Panc1 (cell line): ENCODE data around the gene GLB1L. TPM values are rescaled to one million over a fixed set of nuclear protein-coding genes. Genes with fewer than 3 reads are reported as not detected.
A peak's percentile ranks its signal among the peaks of the same experiment; 100 is the strongest.
"Not testable (repeated sequence)": the region's sequence is repeated elsewhere in the genome, so short reads cannot be mapped to it uniquely, and the experiment has no call there.

Experiments used
- ATAC-seq: fragments of 200-7000 bp; cut with Tn5 transposase; 2 replicates; pipeline ENCODE4 v1.9.1; 2020; ENCODE audit warnings: mild to moderate bottlenecking, moderate library complexity
- BruUV-seq: library from RNA; stranded (reverse); fragments of 400-500 nt; replicated peaks from 2 replicates; lab custom pipeline; 2021; lab: Mats Ljungman, UMichigan
- CTCF ChIA-PET: fragments of 300-600 bp; sonication (Branson Sonifier 250); formaldehyde crosslinking; loops from one replicate; lab custom pipeline; 2022; ENCODE audit warnings: antibody characterized with exemption; lab: Charles Lee
- POLR2A ChIA-PET: fragments of 300-600 bp; sonication (Branson Sonifier 250); formaldehyde crosslinking; loops from one replicate; lab custom pipeline; 2022; ENCODE audit warnings: antibody characterized with exemption; lab: Charles Lee
- DNase-seq: peaks from one replicate; pipeline ENCODE4 v3.0.0-alpha.2; 2010; ENCODE audit warnings: low read depth, low spot score
- H3K27ac ChIP-seq: 2 replicates; pipeline ENCODE4 v1.5.1; 2011; ENCODE audit warnings: mild to moderate bottlenecking, low read length, inconsistent platforms
- H3K27me3 ChIP-seq: fragments of 200-500 bp; sonication (Bioruptor generic); 2 replicates; pipeline ENCODE4 v1.6.0; 2014; ENCODE audit warnings: low read length, inconsistent platforms; ENCODE audit not compliant: control insufficient read depth, insufficient read depth
- H3K36me3 ChIP-seq: fragments of 200-500 bp; sonication (Bioruptor generic); 2 replicates; pipeline ENCODE4 v1.5.1; 2014; ENCODE audit warnings: inconsistent platforms, mild to moderate bottlenecking, low read length, moderate library complexity; ENCODE audit not compliant: control insufficient read depth, insufficient read depth
- H3K4me1 ChIP-seq: 2 replicates; pipeline ENCODE4 v1.5.1; 2011; ENCODE audit warnings: inconsistent platforms, mild to moderate bottlenecking, low read length, moderate library complexity; ENCODE audit not compliant: control insufficient read depth, insufficient read depth
- H3K4me3 ChIP-seq, 2 experiments: 2 replicates each; pipeline ENCODE4 v1.5.1; 2011 to 2012; ENCODE audit warnings: low read depth in 2 of 2, low read length in 2 of 2, mild to moderate bottlenecking in 2 of 2, inconsistent platforms in 1 of 2, moderate library complexity in 1 of 2
- H3K9me3 ChIP-seq: fragments of 200-500 bp; sonication (Bioruptor generic); 2 replicates; pipeline ENCODE4 v1.5.1; 2014; ENCODE audit warnings: low read depth, mild to moderate bottlenecking, inconsistent platforms, low read length, moderate library complexity; ENCODE audit not compliant: control insufficient read depth, insufficient read depth
- POLR2AphosphoS5 ChIP-seq: IDR thresholded peaks from 2 replicates; pipeline ENCODE4 v1.6.1; 2012; ENCODE audit warnings: mild to moderate bottlenecking, low read depth, low read length, moderate library complexity
- SIN3A ChIP-seq: IDR thresholded peaks from 2 replicates; pipeline ENCODE4 v1.6.1; 2012; ENCODE audit warnings: low read depth, mild to moderate bottlenecking, low read length, moderate library complexity, borderline replicate concordance; ENCODE audit not compliant: insufficient read depth
- TCF7L2 ChIP-seq: IDR thresholded peaks from 2 replicates; pipeline ENCODE4 v1.6.1; 2011; ENCODE audit warnings: mild to moderate bottlenecking, low read depth, low read length, inconsistent platforms
- in situ Hi-C: cut with HindIII; loops from 2 replicates; pipeline ENCODE4 v1.10.0; 2016; ENCODE audit warnings: low sequenced_read_pairs, low pct_unique_long_range_greater_than_20kb
- intact Hi-C: fragments of 100-400 bp; cut with micrococcal nuclease; formaldehyde crosslinking; loops from one replicate; pipeline ENCODE4 v1.10.0; 2022; ENCODE audit not compliant: unreplicated experiment
- total RNA-seq: library from RNA; stranded (reverse); gene quantifications from one replicate; pipeline ENCODE4 v1.2.1, GENCODE V29; 2021; ENCODE audit not compliant: unreplicated experiment
- TF ChIP-seq, protein P1 (sequence below): fragments of 450-650 bp; IDR thresholded peaks from 2 replicates; pipeline ENCODE4 v1.5.1; 2017; ENCODE audit warnings: mild to moderate bottlenecking
- TF ChIP-seq, protein P2 (sequence below), 2 experiments: IDR thresholded peaks; 2 replicates each; pipeline ENCODE4 v1.6.1; 2011 to 2012; ENCODE audit warnings: low read depth in 2 of 2, control low read depth in 1 of 2, low read length in 1 of 2, mild to moderate bottlenecking in 1 of 2, moderate library complexity in 1 of 2; ENCODE audit not compliant: insufficient read depth in 1 of 2

Gene GLB1L
- total RNA-seq, 1 experiment from 2014 or later = 8.1 TPM

DNA sequence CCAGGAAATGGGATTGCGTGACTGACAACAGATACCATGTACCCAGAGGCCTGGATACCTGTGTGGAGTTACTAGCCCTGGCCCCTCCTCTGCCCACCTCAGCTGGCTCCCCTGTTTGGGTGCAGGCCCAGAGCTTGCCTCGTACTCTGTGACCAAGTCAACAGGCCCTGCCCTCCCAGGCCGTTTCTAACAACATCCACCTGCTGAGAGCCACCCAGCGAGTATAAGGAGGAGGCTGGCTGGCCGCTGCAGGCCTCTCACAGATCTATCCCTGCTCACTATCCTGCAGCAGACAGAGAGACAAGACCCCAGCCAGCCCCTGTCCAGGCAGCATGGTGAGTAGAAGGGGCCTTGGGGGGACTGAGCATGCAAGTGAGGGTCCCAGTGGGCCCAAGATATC, 21.0 kb upstream of the GLB1L start:
- ATAC-seq (no peak), DNase-seq (no peak)
- ChIA-PET POLR2A (interaction anchor here (0.5 kb wide), 1 partner anchor 29 kb away, joined by 5 read pairs; no protein-coding TSS in a partner anchor), CTCF (no interaction called here)
- Histone ChIP-seq H3K27me3 (no peaks in the 10 kb centered on the region), H3K4me3 (no peak overlapping the region), H3K4me1 (no peaks in the 10 kb centered on the region), H3K27ac (no peak overlapping the region), H3K36me3 (no peaks in the 10 kb centered on the region), H3K9me3 (no peaks in the 10 kb centered on the region)
- intact Hi-C loops = no loop called here
- TF ChIP-seq TCF7L2 = no peak
- TF ChIP-seq POLR2AphosphoS5 = no peak
- TF ChIP-seq, protein P1, sequence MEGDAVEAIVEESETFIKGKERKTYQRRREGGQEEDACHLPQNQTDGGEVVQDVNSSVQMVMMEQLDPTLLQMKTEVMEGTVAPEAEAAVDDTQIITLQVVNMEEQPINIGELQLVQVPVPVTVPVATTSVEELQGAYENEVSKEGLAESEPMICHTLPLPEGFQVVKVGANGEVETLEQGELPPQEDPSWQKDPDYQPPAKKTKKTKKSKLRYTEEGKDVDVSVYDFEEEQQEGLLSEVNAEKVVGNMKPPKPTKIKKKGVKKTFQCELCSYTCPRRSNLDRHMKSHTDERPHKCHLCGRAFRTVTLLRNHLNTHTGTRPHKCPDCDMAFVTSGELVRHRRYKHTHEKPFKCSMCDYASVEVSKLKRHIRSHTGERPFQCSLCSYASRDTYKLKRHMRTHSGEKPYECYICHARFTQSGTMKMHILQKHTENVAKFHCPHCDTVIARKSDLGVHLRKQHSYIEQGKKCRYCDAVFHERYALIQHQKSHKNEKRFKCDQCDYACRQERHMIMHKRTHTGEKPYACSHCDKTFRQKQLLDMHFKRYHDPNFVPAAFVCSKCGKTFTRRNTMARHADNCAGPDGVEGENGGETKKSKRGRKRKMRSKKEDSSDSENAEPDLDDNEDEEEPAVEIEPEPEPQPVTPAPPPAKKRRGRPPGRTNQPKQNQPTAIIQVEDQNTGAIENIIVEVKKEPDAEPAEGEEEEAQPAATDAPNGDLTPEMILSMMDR = no peak
- in situ Hi-C loops = no loop called here
- no TSS peak for BruUV-seq

DNA sequence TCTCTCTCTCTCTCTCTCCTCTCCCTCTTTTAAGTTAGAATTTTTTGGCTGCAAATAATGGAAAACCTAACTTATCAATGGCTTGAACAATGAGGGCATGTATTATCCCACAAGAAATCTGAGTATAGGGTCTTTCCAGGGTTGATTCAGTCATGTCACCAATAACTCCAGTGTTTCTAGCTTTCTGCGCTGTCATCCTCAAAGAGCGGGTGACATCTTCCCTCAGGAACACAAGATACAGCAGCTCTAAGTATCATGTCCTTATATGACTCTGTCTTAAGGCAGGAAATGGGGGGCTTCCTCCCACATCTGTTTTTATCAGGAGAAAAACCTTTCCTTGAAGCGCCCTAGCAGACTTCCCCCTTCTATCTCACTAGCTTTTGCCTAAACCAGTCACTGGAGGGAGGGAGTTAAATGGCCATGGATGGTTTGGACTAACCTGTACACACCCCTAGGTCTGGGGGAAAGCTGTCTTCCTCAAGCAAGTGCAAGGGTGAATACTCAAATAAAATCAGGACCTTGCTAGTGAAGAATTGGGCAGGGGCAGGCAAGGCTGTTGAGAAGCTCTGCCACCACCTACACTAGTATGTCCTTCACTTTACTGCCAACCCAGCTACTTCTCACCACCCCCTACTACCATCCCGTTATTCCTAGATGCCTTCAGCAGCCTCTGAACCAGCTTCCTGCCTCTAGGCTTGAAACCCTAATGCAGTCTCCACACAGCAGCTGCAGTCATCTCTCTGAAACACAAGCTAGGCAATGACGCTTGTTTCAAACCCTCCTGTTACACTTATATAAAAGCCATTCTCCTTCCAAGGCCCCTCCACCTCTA, 16.0 kb upstream of the GLB1L start:
- TF ChIP-seq, protein P2, sequence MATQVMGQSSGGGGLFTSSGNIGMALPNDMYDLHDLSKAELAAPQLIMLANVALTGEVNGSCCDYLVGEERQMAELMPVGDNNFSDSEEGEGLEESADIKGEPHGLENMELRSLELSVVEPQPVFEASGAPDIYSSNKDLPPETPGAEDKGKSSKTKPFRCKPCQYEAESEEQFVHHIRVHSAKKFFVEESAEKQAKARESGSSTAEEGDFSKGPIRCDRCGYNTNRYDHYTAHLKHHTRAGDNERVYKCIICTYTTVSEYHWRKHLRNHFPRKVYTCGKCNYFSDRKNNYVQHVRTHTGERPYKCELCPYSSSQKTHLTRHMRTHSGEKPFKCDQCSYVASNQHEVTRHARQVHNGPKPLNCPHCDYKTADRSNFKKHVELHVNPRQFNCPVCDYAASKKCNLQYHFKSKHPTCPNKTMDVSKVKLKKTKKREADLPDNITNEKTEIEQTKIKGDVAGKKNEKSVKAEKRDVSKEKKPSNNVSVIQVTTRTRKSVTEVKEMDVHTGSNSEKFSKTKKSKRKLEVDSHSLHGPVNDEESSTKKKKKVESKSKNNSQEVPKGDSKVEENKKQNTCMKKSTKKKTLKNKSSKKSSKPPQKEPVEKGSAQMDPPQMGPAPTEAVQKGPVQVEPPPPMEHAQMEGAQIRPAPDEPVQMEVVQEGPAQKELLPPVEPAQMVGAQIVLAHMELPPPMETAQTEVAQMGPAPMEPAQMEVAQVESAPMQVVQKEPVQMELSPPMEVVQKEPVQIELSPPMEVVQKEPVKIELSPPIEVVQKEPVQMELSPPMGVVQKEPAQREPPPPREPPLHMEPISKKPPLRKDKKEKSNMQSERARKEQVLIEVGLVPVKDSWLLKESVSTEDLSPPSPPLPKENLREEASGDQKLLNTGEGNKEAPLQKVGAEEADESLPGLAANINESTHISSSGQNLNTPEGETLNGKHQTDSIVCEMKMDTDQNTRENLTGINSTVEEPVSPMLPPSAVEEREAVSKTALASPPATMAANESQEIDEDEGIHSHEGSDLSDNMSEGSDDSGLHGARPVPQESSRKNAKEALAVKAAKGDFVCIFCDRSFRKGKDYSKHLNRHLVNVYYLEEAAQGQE (IDR thresholded peaks at IDR 0.05; ENCODE audit: insufficient read depth in 1 of 2, low read depth in 2 of 2, low read length in 1 of 2) = no peak
- TF ChIP-seq TCF7L2 = no peak
- no peak for TF ChIP-seq POLR2AphosphoS5
- TF ChIP-seq, protein P1 = no peak
- TF ChIP-seq SIN3A = no peak
- no TSS peak for BruUV-seq
- ChIA-PET POLR2A (interaction anchor here (1.2 kb wide), 1 partner anchor 16 kb away, joined by 3 read pairs; the partner anchor contains the start of gene GLB1L), CTCF (interaction anchor here (1.1 kb wide), 1 partner anchor 33 kb away, joined by 3 read pairs; no protein-coding TSS in a partner anchor)
- no peaks in the 10 kb centered on the region; the same call in 1 of the 2 replicates for H3K27me3 ChIP-seq
- DNase-seq (no peak), ATAC-seq (peak; percentile 55)
- no peaks in the 10 kb centered on the region for H3K4me1 ChIP-seq
- H3K36me3 ChIP-seq = no peaks in the 10 kb centered on the region
- H3K4me3 ChIP-seq = no peak overlapping the region
- no peak overlapping the region for H3K27ac ChIP-seq
- intact Hi-C loops = no loop called here
- H3K9me3 ChIP-seq = no peaks in the 10 kb centered on the region
- in situ Hi-C loops = no loop called here

DNA sequence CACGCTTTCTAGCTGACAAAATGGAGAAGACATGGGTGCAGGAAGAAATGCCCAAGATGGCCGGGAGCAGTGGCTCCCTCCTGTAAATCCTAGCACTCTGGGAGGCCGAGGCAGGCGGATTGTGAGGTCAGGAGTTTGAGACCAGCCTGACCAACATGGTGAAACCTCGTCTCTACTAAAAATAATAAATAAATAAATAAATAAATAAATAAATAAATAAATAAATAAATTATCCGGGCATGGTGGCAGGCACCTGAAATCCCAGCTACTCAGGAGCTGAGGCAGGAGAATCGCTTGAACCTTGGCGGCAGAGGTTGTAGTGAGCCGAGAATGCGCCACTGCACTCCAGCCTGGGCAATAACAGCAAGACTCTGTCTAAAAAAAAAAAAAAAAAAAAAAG, 13.7 kb upstream of the GLB1L start:
- BruUV-seq, H3K27ac ChIP-seq, H3K4me1 ChIP-seq, H3K27me3 ChIP-seq, H3K36me3 ChIP-seq, intact Hi-C loops, ATAC-seq, H3K4me3 ChIP-seq, H3K9me3 ChIP-seq, DNase-seq, CTCF ChIA-PET, in situ Hi-C loops: not testable (repeated sequence)
- POLR2A ChIA-PET = interaction anchor here (0.6 kb wide), 2 partner anchors 42 to 171 kb away, joined by 3 to 4 read pairs; no protein-coding TSS in a partner anchor
